CD4-positive, alpha-beta memory T cell (primary cell): ENCODE data around the gene PFKFB1. TPM values are rescaled to one million over a fixed set of nuclear protein-coding genes. Genes with fewer than 3 reads are reported as not detected.

Experiments used
- CTCF ChIA-PET: fragments of 350-600 bp; sonication (Branson Sonifier 250); formaldehyde crosslinking; loops from one replicate; lab custom pipeline; 2021; ENCODE audit warnings: inconsistent platforms; ENCODE audit not compliant: partially characterized antibody; lab: Charles Lee
- POLR2A ChIA-PET: fragments of 350-600 bp; sonication (Branson Sonifier 250); formaldehyde crosslinking; loops from one replicate; lab custom pipeline; 2021; ENCODE audit not compliant: partially characterized antibody; lab: Charles Lee
- DNase-seq, 5 donors: peaks; one replicate each; pipeline versions ENCODE4 v3.0.0 to v3.0.0-alpha.2; 2020 to 2022; ENCODE audit warnings: mixed read lengths in 1 of 5
- H3K27ac ChIP-seq: one replicate; pipeline ENCODE4 v1.7.0; 2013; ENCODE audit warnings: low read depth, low read length
- H3K27me3 ChIP-seq: 2 replicates; pipeline ENCODE4 v1.7.0; 2013; ENCODE audit warnings: mild to moderate bottlenecking, low read length, moderate library complexity; ENCODE audit not compliant: insufficient read depth
- H3K36me3 ChIP-seq: 2 replicates; pipeline ENCODE4 v1.7.0; 2013; ENCODE audit warnings: mild to moderate bottlenecking, low read length, moderate library complexity; ENCODE audit not compliant: insufficient read depth
- H3K4me1 ChIP-seq: 2 replicates; pipeline ENCODE4 v1.7.0; 2013; ENCODE audit warnings: mild to moderate bottlenecking, low read length, moderate library complexity; ENCODE audit not compliant: insufficient read depth
- H3K4me3 ChIP-seq, 2 donors: one replicate each; pipeline ENCODE4 v1.7.0; 2013; ENCODE audit warnings: low read length in 2 of 2, mild to moderate bottlenecking in 1 of 2
- H3K9me3 ChIP-seq, 2 donors: one replicate each; pipeline ENCODE4 v1.7.0; 2013; ENCODE audit warnings: low read length in 2 of 2, control low read depth in 1 of 2; ENCODE audit not compliant: control insufficient read depth in 1 of 2
- H3K27ac Mint-ChIP-seq, 7 donors: one replicate each; pipeline ENCODE4 v1.8.0; 2020 to 2021; ENCODE audit warnings: mixed read lengths in 7 of 7, mild to moderate bottlenecking in 6 of 7, inconsistent platforms in 3 of 7, moderate library complexity in 3 of 7
- H3K27me3 Mint-ChIP-seq, 2 donors: one replicate each; pipeline ENCODE4 v1.8.0; 2020 to 2021; ENCODE audit warnings: mixed read lengths in 2 of 2
- H3K36me3 Mint-ChIP-seq, 2 donors: one replicate each; pipeline ENCODE4 v1.8.0; 2020 to 2021; ENCODE audit warnings: mixed read lengths in 2 of 2, inconsistent platforms in 1 of 2, mild to moderate bottlenecking in 1 of 2
- H3K4me1 Mint-ChIP-seq, 4 donors: one replicate each; pipeline ENCODE4 v1.8.0; 2020 to 2021; ENCODE audit warnings: mixed read lengths in 4 of 4, mild to moderate bottlenecking in 1 of 4
- H3K4me3 Mint-ChIP-seq, 8 donors: one replicate each; pipeline ENCODE4 v1.8.0; 2020 to 2021; ENCODE audit warnings: mixed read lengths in 8 of 8, mild to moderate bottlenecking in 7 of 8, moderate library complexity in 6 of 8, inconsistent platforms in 3 of 8
- H3K9me3 Mint-ChIP-seq, 8 donors: one replicate each; pipeline ENCODE4 v1.8.0; 2020 to 2021; ENCODE audit warnings: mixed read lengths in 8 of 8, mild to moderate bottlenecking in 5 of 8, inconsistent platforms in 3 of 8, moderate library complexity in 1 of 8
- intact Hi-C: fragments of 100-400 bp; cut with micrococcal nuclease; formaldehyde crosslinking; loops from one replicate; pipeline ENCODE4 v1.15.1; 2023
- polyA plus RNA-seq, 2 donors: library from polyadenylated mRNA; unstranded; fragments of 300-500 nt; fragmentation: Illumina TruSeq; gene quantifications; one replicate each; pipeline ENCODE4 v1.2.3, GENCODE V29; 2021
- total RNA-seq, 2 experiments: library from RNA; stranded (reverse); gene quantifications; one replicate each; pipeline ENCODE4 v1.2.3, GENCODE V29; 2021

Gene PFKFB1
- total and polyA plus RNA-seq, 4 experiments from 2014 or later, result 0.35 to 0.78 TPM; not detected in 2

DNA sequence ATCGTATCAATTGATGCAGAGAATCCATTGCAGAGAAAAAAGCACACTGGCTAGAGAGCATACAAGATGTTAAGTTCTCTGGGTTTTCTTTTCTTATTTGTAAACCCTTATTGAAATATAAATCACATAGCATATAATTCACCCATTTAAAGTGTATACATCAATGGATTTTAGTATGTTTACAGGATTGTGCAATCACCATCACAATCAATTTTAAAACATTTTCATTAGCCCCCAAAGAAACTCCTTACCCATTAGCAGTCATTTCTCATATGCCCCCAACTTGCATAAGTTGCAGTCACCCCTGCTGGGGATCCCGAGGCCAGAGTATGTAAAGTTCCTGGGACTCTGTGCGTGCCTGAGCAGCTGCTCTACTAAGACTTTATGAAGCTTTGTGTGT lies 108.2 kb downstream of the PFKFB1 start:
- ChIA-PET POLR2A (no interaction called here), CTCF (no interaction called here)
- Mint-ChIP-seq H3K27ac (no peak overlapping the region), H3K4me1 (no peaks in the 10 kb centered on the region), H3K4me3 (no peak overlapping the region), H3K36me3 (no peaks in the 10 kb centered on the region), H3K27me3 (peaks cover 7 to 12% of the 10 kb centered on the region in 2 donors), H3K9me3 (peaks cover 0 to 3% (median 0%) of the 10 kb centered on the region in 8 donors)
- DNase-seq, result no peak
- H3K4me1 ChIP-seq, result no peaks in the 10 kb centered on the region
- H3K36me3 ChIP-seq, result no peaks in the 10 kb centered on the region
- H3K27me3 ChIP-seq, result no peaks in the 10 kb centered on the region
- intact Hi-C loops, result no loop called here
- H3K27ac ChIP-seq, result no peak overlapping the region
- H3K9me3 ChIP-seq, result no peaks in the 10 kb centered on the region
- no peak overlapping the region for H3K4me3 ChIP-seq

Other genes with a start within 250 kb of the PFKFB1 start
- gene ITIH6, start 195.9 kb downstream of the PFKFB1 start, total RNA-seq, result not detected
- not detected for gene ITIH6, start 195.9 kb downstream of the PFKFB1 start, polyA plus RNA-seq
- 10 to 100 TPM; 92.4 to 94.9 TPM for gene MAGED2, start 186.4 kb downstream of the PFKFB1 start, total RNA-seq
- 100 to 1,000 TPM in 1 of 2 donors, 10 to 100 TPM in 1; 94.0 to 143 TPM for gene MAGED2, start 186.4 kb downstream of the PFKFB1 start, polyA plus RNA-seq
- gene TRO, start 73.4 kb downstream of the PFKFB1 start, total RNA-seq, result 1 to 10 TPM; 1.9 to 2.2 TPM
- under 1 TPM in 1 of 2 donors, not detected in 1; 0.66 TPM for gene TRO, start 73.4 kb downstream of the PFKFB1 start, polyA plus RNA-seq
- 10 to 100 TPM; 13.4 TPM for gene APEX2, start 6.2 kb upstream of the PFKFB1 start, total RNA-seq
- gene APEX2, start 6.2 kb upstream of the PFKFB1 start, polyA plus RNA-seq, result 10 to 100 TPM; 16.9 to 17.8 TPM
- not detected for gene ALAS2, start 36.8 kb upstream of the PFKFB1 start, total RNA-seq
- not detected for gene ALAS2, start 36.8 kb upstream of the PFKFB1 start, polyA plus RNA-seq
- 1 to 10 TPM in 1 of 2 experiments, not detected in 1; 1.0 TPM for gene PAGE2B, start 80.8 kb upstream of the PFKFB1 start, total RNA-seq
- not detected for gene PAGE2B, start 80.8 kb upstream of the PFKFB1 start, polyA plus RNA-seq
- gene PAGE2, start 94.8 kb upstream of the PFKFB1 start, total RNA-seq, result not detected
- gene PAGE2, start 94.8 kb upstream of the PFKFB1 start, polyA plus RNA-seq, result not detected
- gene PAGE5, start 226.2 kb upstream of the PFKFB1 start, total RNA-seq, result under 1 TPM; 0.69 to 0.70 TPM
- gene PAGE5, start 226.2 kb upstream of the PFKFB1 start, polyA plus RNA-seq, result 1 to 10 TPM; 1.7 to 4.9 TPM